ENCODE data around the gene C1GALT1.

Gene C1GALT1

GRCh38 chr7:7202375-7202720, 20.0 kb downstream of the C1GALT1 start:
- no peak for DNase-seq

- DNase-seq, result no peak
Observed at GRCh38 chr7:7203813-7204575, 21.6 kb downstream of the C1GALT1 start.

- peak; percentile 63 for DNase-seq
Observed at GRCh38 chr7:7207876-7208275, 25.5 kb downstream of the C1GALT1 start.

- no peak for DNase-seq
Observed at GRCh38 chr7:7208520-7208919, 26.2 kb downstream of the C1GALT1 start.

- DNase-seq, result no peak
Observed at GRCh38 chr7:7209412-7210050, 27.2 kb downstream of the C1GALT1 start.

GRCh38 chr7:7210475-7211237, 28.3 kb downstream of the C1GALT1 start:
- no peak for DNase-seq

GRCh38 chr7:7212612-7213011, 30.3 kb downstream of the C1GALT1 start:
- peak; percentile 34 for DNase-seq

- no peak for DNase-seq
Observed at GRCh38 chr7:7214398-7215347, 32.3 kb downstream of the C1GALT1 start.

- no peak for DNase-seq
Observed at GRCh38 chr7:7216279-7216678, 33.9 kb downstream of the C1GALT1 start.

GRCh38 chr7:7219216-7219615, 36.9 kb downstream of the C1GALT1 start:
- DNase-seq, result peak; percentile 31

- no peak for DNase-seq
Observed at GRCh38 chr7:7220821-7221220, 38.5 kb downstream of the C1GALT1 start.

GRCh38 chr7:7221599-7222038, 39.3 kb downstream of the C1GALT1 start:
- DNase-seq, result peak; percentile 86

GRCh38 chr7:7223250-7223649, 40.9 kb downstream of the C1GALT1 start:
- DNase-seq, result no peak

GRCh38 chr7:7226407-7226806, 44.1 kb downstream of the C1GALT1 start:
- DNase-seq, result no peak

GRCh38 chr7:7228472-7228871, 46.1 kb downstream of the C1GALT1 start:
- peak; percentile 56 for DNase-seq

- DNase-seq, result no peak
Observed at GRCh38 chr7:7228967-7229366, 46.6 kb downstream of the C1GALT1 start.

- DNase-seq, result no peak
Observed at GRCh38 chr7:7231000-7231399, 48.7 kb downstream of the C1GALT1 start.

- no peak for DNase-seq
Observed at GRCh38 chr7:7231865-7232264, 49.5 kb downstream of the C1GALT1 start.

GRCh38 chr7:7235347-7235746, 53.0 kb downstream of the C1GALT1 start:
- DNase-seq, result no peak

- no peak for DNase-seq
Observed at GRCh38 chr7:7236041-7236440, 53.7 kb downstream of the C1GALT1 start.

GRCh38 chr7:7237201-7237977, 55.0 kb downstream of the C1GALT1 start:
- no peak for DNase-seq

- no peak for DNase-seq
Observed at GRCh38 chr7:7237978-7238267, 55.6 kb downstream of the C1GALT1 start.

Measured in HCEC 1CT (cell line).